HCT116 (cell line): ENCODE results near the gene SMARCB1. TPM values are rescaled to one million over a fixed set of nuclear protein-coding genes. Genes with fewer than 3 reads are reported as not detected.

Experiments
- ATAC-seq: fragments of 200-7000 bp; cut with Tn5 transposase; 2 replicates; pipeline ENCODE4 v1.9.1; 2020; ENCODE audit warnings: mild to moderate bottlenecking, moderate library complexity
- BruUV-seq: library from RNA; stranded (reverse); fragments of 400-500 nt; replicated peaks from 2 replicates; lab custom pipeline; 2021; lab: Mats Ljungman, UMichigan
- CTCF ChIA-PET: fragments of 300-600 bp; sonication (Branson Sonifier 250); formaldehyde crosslinking; loops from one replicate; lab custom pipeline; 2021; ENCODE audit warnings: antibody characterized with exemption; lab: Charles Lee
- POLR2A ChIA-PET: fragments of 300-600, 350-600 bp; sonication (Branson Sonifier 250); formaldehyde crosslinking; loops from one replicate; lab custom pipeline; 2021; ENCODE audit warnings: antibody characterized with exemption; lab: Charles Lee
- RAD21 ChIA-PET, 2 experiments: fragments of 300-600 bp; sonication (Branson Sonifier 250); formaldehyde crosslinking; loops; one replicate each; lab custom pipeline; 2023; ENCODE audit warnings: low total read pairs in 2 of 2; ENCODE audit not compliant: uncharacterized antibody in 2 of 2, unreplicated experiment in 2 of 2, low non-redundant PET in 1 of 2; lab: Charles Lee
- DNase-seq: peaks from one replicate; pipeline ENCODE4 v3.0.0-alpha.2; 2010; ENCODE audit warnings: low read depth, low spot score
- H2AFZ ChIP-seq: fragments of 200-600 bp; shearing (Covaris generic), sonication (generic); 2 replicates; pipeline ENCODE4 v1.6.1; 2017; ENCODE audit warnings: low read depth, mixed run types, mixed read lengths, antibody characterized with exemption, low read length; ENCODE audit not compliant: poor library complexity, severe bottlenecking
- H3K27ac ChIP-seq: 2 replicates; pipeline ENCODE4 v1.5.1; 2012; ENCODE audit warnings: low read depth, low read length
- H3K27me3 ChIP-seq: fragments of 200-600 bp; sonication (generic); 2 replicates; pipeline ENCODE4 v1.6.1; 2016; ENCODE audit warnings: mixed run types, low read length, mixed read lengths; ENCODE audit not compliant: insufficient read depth
- H3K36me3 ChIP-seq, 2 experiments: fragments of 200-500 bp in 1 of 2; fragments of 200-600 bp in 1 of 2; sonication (Bioruptor generic) in 1 of 2; sonication (generic) in 1 of 2; 2 replicates each; pipeline versions ENCODE4 v1.5.1 to v1.6.1; 2014 to 2016; ENCODE audit warnings: low read length in 2 of 2, inconsistent platforms in 1 of 2, mixed read lengths in 1 of 2, mixed run types in 1 of 2; ENCODE audit not compliant: insufficient read depth in 2 of 2, control insufficient read depth in 1 of 2
- H3K4me1 ChIP-seq, 2 experiments: fragments of 200-600 bp in 1 of 2; sonication (generic) in 1 of 2; 2 replicates each; pipeline versions ENCODE4 v1.5.1 to v1.6.1; 2012 to 2017; ENCODE audit warnings: low read length in 2 of 2, inconsistent platforms in 1 of 2, mild to moderate bottlenecking in 1 of 2, mixed read lengths in 1 of 2, mixed run types in 1 of 2, moderate library complexity in 1 of 2; ENCODE audit not compliant: insufficient read depth in 2 of 2, control insufficient read depth in 1 of 2
- H3K4me2 ChIP-seq: fragments of 200-600 bp; sonication (generic); 2 replicates; pipeline ENCODE4 v1.6.1; 2017; ENCODE audit warnings: mixed run types, low read length, mixed read lengths
- H3K4me3 ChIP-seq, 2 experiments: fragments of 200-600 bp in 1 of 2; sonication (generic) in 1 of 2; replicated peaks in 1 of 2; 2 replicates each; pipeline ENCODE4 v1.5.1; 2011 to 2016; ENCODE audit warnings: low read length in 2 of 2, control low read depth in 1 of 2, low read depth in 1 of 2, mild to moderate bottlenecking in 1 of 2, mixed read lengths in 1 of 2, mixed run types in 1 of 2
- H3K79me2 ChIP-seq: fragments of 200-600 bp; sonication (generic); 2 replicates; pipeline ENCODE4 v1.6.1; 2017; ENCODE audit warnings: mild to moderate bottlenecking, mixed run types, low read length, moderate library complexity, mixed read lengths; ENCODE audit not compliant: insufficient read depth
- H3K9ac ChIP-seq: fragments of 200-600 bp; sonication (generic); 2 replicates; pipeline ENCODE4 v1.6.1; 2016; ENCODE audit warnings: low read length, mixed read lengths
- H3K9me2 ChIP-seq: fragments of 200-600 bp; sonication (generic), shearing (Covaris generic); 2 replicates; pipeline ENCODE4 v1.6.1; 2017; ENCODE audit warnings: mixed run types, mild to moderate bottlenecking, moderate library complexity; ENCODE audit not compliant: insufficient read depth
- H3K9me3 ChIP-seq, 2 experiments: fragments of 200-500 bp in 1 of 2; fragments of 200-600 bp in 1 of 2; sonication (Bioruptor generic) in 1 of 2; sonication (generic) in 1 of 2; 2 replicates each; pipeline ENCODE4 v1.6.1; 2014 to 2017; ENCODE audit warnings: low read length in 2 of 2, mixed read lengths in 2 of 2, inconsistent platforms in 1 of 2, low read depth in 1 of 2, mild to moderate bottlenecking in 1 of 2, mixed run types in 1 of 2, moderate library complexity in 1 of 2; ENCODE audit not compliant: control insufficient read depth in 1 of 2, insufficient read depth in 1 of 2
- H4K20me1 ChIP-seq: fragments of 200-600 bp; sonication (generic), shearing (Covaris generic); 2 replicates; pipeline ENCODE4 v1.6.1; 2017; ENCODE audit warnings: mixed run types, mild to moderate bottlenecking, moderate library complexity; ENCODE audit not compliant: insufficient read depth
- CEBPB ChIP-seq: IDR thresholded peaks from 2 replicates; pipeline ENCODE4 v1.6.1; 2012; ENCODE audit warnings: low read depth
- EGR1 ChIP-seq: IDR thresholded peaks from 2 replicates; pipeline ENCODE4 v1.6.1; 2012; ENCODE audit warnings: low read depth
- EZH2phosphoT487 ChIP-seq: fragments of 200-600 bp; IDR thresholded peaks from 2 replicates; pipeline ENCODE4 v1.6.1; 2018; ENCODE audit warnings: antibody characterized with exemption, borderline replicate concordance
- FOSL1 ChIP-seq: IDR thresholded peaks from 2 replicates; pipeline ENCODE4 v1.6.1; 2012; ENCODE audit warnings: low read depth
- POLR2A ChIP-seq: IDR thresholded peaks from 2 replicates; pipeline ENCODE4 v1.7.0; 2011; ENCODE audit warnings: borderline replicate concordance; ENCODE audit not compliant: insufficient read depth, insufficient read length; ENCODE audit errors: extremely low read depth
- RAD21 ChIP-seq: IDR thresholded peaks from 2 replicates; pipeline ENCODE4 v1.6.1; 2012; ENCODE audit warnings: low read depth, mild to moderate bottlenecking
- SIN3A ChIP-seq: IDR thresholded peaks from 2 replicates; pipeline ENCODE4 v1.6.1; 2012; ENCODE audit warnings: low read depth
- SP1 ChIP-seq: IDR thresholded peaks from 2 replicates; pipeline ENCODE4 v1.6.1; 2012; ENCODE audit warnings: low read depth
- SRF ChIP-seq: IDR thresholded peaks from 2 replicates; pipeline ENCODE4 v1.6.1; 2012; ENCODE audit warnings: low read depth
- TCF7L2 ChIP-seq: IDR thresholded peaks from 2 replicates; pipeline ENCODE4 v1.7.0; 2011; ENCODE audit warnings: borderline replicate concordance, inconsistent platforms; ENCODE audit not compliant: insufficient read depth, insufficient read length; ENCODE audit errors: extremely low read depth
- YY1 ChIP-seq: IDR thresholded peaks from 2 replicates; pipeline ENCODE4 v1.6.1; 2011; ENCODE audit warnings: low read length, low read depth, moderate library complexity, mild to moderate bottlenecking; ENCODE audit not compliant: insufficient replicate concordance; ENCODE audit errors: extremely low read depth
- ZBTB33 ChIP-seq: IDR thresholded peaks from 2 replicates; pipeline ENCODE4 v1.6.1; 2011; ENCODE audit warnings: mild to moderate bottlenecking, low read length, moderate library complexity; ENCODE audit not compliant: insufficient replicate concordance; ENCODE audit errors: extremely low read depth
- ZFX ChIP-seq: fragments of 450-650 bp; IDR thresholded peaks from 2 replicates; pipeline ENCODE4 v1.6.1; 2017
- intact Hi-C: fragments of 100-400 bp; cut with micrococcal nuclease; formaldehyde crosslinking; loops from 2 replicates; pipeline ENCODE4 v1.10.0; 2022
- total RNA-seq: library from RNA; stranded (reverse); gene quantifications from one replicate; pipeline ENCODE4 v1.2.1, GENCODE V29; 2021; ENCODE audit not compliant: unreplicated experiment
- TF ChIP-seq, protein P1 (sequence below), 3 experiments: fragments of 200-600 bp in 1 of 3; sonication (generic) in 1 of 3; IDR thresholded peaks in 2 of 3; conservative IDR thresholded peaks in 1 of 3; 2 replicates each; pipeline ENCODE4 v1.5.1; 2012 to 2017; ENCODE audit warnings: low read depth in 2 of 3, low read length in 2 of 3, antibody characterized with exemption in 1 of 3, borderline replicate concordance in 1 of 3, control low read depth in 1 of 3, mild to moderate bottlenecking in 1 of 3, mixed read lengths in 1 of 3, mixed run types in 1 of 3, moderate library complexity in 1 of 3; ENCODE audit not compliant: insufficient read depth in 1 of 3
- TF ChIP-seq, protein P2 (sequence below): IDR thresholded peaks from 2 replicates; pipeline ENCODE4 v1.6.1; 2012; ENCODE audit warnings: low read depth
- TF ChIP-seq, protein P3 (sequence below): IDR thresholded peaks from 2 replicates; pipeline ENCODE4 v1.6.1; 2012

The SMARCB1 gene
- total RNA-seq, 1 experiment from 2014 or later: 101 TPM

GRCh38 chr22:23777776-23778576, 8.8 kb upstream of the SMARCB1 start:
- Histone ChIP-seq H3K9me3 (no peaks in the 10 kb centered on the region), H4K20me1 (no peaks in the 10 kb centered on the region), H2AFZ (no peak overlapping the region), H3K27me3 (no peaks in the 10 kb centered on the region), H3K4me3 (no peak overlapping the region), H3K4me2 (no peak overlapping the region), H3K9ac (no peak overlapping the region), H3K36me3 (no peaks in the 10 kb centered on the region), H3K27ac (no peak overlapping the region), H3K4me1 (peaks cover 22 to 47% of the 10 kb centered on the region in 2 experiments), H3K79me2 (no peaks in the 10 kb centered on the region)
- no TSS peak for BruUV-seq
- POLR2A ChIA-PET: interaction anchor here (2.8 kb wide), 1 partner anchor 11 kb away, joined by 6 read pairs; the partner anchor contains the start of gene CHCHD10
- RAD21 ChIA-PET: no interaction called here
- CTCF ChIA-PET: no interaction called here
- intact Hi-C loops: no loop called here
- ATAC-seq: no peak
- DNase-seq: no peak
- TF ChIP-seq, protein P1, sequence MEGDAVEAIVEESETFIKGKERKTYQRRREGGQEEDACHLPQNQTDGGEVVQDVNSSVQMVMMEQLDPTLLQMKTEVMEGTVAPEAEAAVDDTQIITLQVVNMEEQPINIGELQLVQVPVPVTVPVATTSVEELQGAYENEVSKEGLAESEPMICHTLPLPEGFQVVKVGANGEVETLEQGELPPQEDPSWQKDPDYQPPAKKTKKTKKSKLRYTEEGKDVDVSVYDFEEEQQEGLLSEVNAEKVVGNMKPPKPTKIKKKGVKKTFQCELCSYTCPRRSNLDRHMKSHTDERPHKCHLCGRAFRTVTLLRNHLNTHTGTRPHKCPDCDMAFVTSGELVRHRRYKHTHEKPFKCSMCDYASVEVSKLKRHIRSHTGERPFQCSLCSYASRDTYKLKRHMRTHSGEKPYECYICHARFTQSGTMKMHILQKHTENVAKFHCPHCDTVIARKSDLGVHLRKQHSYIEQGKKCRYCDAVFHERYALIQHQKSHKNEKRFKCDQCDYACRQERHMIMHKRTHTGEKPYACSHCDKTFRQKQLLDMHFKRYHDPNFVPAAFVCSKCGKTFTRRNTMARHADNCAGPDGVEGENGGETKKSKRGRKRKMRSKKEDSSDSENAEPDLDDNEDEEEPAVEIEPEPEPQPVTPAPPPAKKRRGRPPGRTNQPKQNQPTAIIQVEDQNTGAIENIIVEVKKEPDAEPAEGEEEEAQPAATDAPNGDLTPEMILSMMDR (IDR thresholded peaks at IDR 0.05 in 2 of 3, conservative IDR thresholded peaks at IDR 0.05 in 1 of 3; ENCODE audit: borderline replicate concordance in 1 of 3, insufficient read depth in 1 of 3, low read depth in 2 of 3, low read length in 2 of 3): no peak
- TF ChIP-seq EGR1 (no peak), FOSL1 (no peak), SP1 (no peak), SRF (no peak), SIN3A (no peak), EZH2phosphoT487 (no peak), ZBTB33 (no peak), POLR2A (no peak), CEBPB (no peak), ZFX (no peak), YY1 (no peak), TCF7L2 (no peak), RAD21 (no peak)
- TF ChIP-seq, protein P2, sequence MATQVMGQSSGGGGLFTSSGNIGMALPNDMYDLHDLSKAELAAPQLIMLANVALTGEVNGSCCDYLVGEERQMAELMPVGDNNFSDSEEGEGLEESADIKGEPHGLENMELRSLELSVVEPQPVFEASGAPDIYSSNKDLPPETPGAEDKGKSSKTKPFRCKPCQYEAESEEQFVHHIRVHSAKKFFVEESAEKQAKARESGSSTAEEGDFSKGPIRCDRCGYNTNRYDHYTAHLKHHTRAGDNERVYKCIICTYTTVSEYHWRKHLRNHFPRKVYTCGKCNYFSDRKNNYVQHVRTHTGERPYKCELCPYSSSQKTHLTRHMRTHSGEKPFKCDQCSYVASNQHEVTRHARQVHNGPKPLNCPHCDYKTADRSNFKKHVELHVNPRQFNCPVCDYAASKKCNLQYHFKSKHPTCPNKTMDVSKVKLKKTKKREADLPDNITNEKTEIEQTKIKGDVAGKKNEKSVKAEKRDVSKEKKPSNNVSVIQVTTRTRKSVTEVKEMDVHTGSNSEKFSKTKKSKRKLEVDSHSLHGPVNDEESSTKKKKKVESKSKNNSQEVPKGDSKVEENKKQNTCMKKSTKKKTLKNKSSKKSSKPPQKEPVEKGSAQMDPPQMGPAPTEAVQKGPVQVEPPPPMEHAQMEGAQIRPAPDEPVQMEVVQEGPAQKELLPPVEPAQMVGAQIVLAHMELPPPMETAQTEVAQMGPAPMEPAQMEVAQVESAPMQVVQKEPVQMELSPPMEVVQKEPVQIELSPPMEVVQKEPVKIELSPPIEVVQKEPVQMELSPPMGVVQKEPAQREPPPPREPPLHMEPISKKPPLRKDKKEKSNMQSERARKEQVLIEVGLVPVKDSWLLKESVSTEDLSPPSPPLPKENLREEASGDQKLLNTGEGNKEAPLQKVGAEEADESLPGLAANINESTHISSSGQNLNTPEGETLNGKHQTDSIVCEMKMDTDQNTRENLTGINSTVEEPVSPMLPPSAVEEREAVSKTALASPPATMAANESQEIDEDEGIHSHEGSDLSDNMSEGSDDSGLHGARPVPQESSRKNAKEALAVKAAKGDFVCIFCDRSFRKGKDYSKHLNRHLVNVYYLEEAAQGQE: no peak
- TF ChIP-seq, protein P3, sequence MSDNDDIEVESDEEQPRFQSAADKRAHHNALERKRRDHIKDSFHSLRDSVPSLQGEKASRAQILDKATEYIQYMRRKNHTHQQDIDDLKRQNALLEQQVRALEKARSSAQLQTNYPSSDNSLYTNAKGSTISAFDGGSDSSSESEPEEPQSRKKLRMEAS: no peak
- TF ChIP-seq, all 23 proteins: peak for 0
- H3K9me2 ChIP-seq: no peaks in the 10 kb centered on the region
